Measurements from ENCODE around the gene SERPINA12.

DNA sequence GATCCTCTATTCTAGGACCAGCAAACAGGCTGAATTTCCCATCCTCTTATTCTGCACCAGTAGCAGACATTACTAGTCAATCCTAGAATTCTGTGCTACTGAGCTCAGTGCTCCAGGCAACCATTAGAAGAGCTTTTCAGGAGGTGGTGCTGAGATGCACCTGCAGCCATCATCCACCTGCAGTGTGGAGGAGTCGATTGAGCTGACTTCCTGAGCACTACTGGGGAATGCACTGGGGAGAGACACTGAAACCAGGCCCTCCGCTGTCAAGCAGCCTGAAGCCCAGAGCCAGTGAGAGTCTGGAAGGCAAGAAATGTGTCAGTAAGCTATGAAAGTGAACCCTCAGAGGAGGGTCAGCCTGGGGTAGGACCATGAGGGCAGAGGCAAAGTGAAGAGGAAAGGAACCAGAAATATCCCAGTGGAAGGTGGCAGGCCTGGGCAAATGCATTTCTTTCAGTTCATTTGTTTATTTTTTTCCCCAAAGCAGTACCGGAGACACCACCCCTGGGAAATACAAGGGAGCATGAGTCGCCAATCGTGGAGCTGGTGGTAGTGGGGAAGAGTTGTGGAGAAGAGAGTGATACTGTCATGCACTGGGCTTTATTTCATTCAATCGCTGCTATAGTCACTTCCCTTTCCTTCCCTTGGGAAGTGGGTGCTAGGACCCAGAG, 28.9 kb upstream of the SERPINA12 start:
- TF ChIP-seq, protein P1, sequence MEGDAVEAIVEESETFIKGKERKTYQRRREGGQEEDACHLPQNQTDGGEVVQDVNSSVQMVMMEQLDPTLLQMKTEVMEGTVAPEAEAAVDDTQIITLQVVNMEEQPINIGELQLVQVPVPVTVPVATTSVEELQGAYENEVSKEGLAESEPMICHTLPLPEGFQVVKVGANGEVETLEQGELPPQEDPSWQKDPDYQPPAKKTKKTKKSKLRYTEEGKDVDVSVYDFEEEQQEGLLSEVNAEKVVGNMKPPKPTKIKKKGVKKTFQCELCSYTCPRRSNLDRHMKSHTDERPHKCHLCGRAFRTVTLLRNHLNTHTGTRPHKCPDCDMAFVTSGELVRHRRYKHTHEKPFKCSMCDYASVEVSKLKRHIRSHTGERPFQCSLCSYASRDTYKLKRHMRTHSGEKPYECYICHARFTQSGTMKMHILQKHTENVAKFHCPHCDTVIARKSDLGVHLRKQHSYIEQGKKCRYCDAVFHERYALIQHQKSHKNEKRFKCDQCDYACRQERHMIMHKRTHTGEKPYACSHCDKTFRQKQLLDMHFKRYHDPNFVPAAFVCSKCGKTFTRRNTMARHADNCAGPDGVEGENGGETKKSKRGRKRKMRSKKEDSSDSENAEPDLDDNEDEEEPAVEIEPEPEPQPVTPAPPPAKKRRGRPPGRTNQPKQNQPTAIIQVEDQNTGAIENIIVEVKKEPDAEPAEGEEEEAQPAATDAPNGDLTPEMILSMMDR (IDR thresholded peaks at IDR 0.05; ENCODE audit: low read length) = no peak
- no peak for TF ChIP-seq EZH2 (IDR thresholded peaks at IDR 0.05; ENCODE audit: borderline replicate concordance, low read length)
